DMS53 treated with DMSO at 0.1 percent for 48 hours (cell line): ENCODE results near the gene SCYGR1.
"Not testable (repeated sequence)": the region's sequence is repeated elsewhere in the genome, so short reads cannot be mapped to it uniquely, and the experiment has no call there.

Experiments used
- DNase-seq: peaks from one replicate; lab custom pipeline; 2025; ENCODE audit not compliant: unreplicated experiment; lab: John Stamatoyannopoulos, UW

Gene SCYGR1

DNA sequence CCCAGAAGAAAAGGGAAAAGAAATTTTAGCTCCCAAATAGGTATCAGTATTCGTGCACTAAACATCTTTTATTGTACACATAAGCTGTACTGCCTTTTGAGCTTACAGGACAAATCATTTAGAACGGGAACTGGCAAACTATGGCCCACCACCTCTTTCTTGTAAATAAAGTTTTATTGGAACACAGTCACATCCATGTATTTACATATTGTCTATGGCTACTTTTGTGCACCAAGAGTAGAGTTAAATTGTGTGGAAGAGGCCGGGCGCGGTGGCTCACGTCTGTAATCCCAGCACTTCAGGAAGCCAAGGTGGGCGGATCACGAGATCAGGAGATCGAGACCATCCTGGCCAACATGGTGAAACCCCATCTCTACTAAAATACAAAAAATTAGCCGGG is 14.4 kb downstream of the SCYGR1 start:
- no peak for DNase-seq

DNA sequence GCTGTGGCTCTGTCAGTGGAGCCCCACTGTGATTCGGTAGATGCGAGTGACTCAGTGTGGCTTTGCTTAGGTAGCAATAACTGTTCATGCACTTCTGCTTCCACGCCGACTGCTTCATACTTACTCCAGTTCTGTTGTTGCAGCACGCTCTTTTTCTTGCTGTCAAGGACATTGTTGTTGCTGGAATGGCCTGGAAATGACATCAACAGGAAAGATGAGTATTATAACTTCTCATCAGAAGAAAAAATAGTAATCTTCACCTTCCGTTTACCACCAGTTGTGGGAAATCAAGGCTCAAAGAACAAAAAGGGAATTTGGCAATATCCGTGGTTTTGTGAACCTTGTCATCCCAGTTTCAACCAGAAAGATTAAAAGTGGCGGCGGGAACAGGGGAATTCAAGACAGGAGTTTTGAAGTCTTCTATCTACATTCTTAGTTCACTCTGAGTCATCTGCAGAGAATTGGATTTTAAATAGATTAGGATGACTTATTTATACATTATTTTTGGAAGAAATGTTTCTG is 16.9 kb downstream of the SCYGR1 start:
- no peak for DNase-seq

DNA sequence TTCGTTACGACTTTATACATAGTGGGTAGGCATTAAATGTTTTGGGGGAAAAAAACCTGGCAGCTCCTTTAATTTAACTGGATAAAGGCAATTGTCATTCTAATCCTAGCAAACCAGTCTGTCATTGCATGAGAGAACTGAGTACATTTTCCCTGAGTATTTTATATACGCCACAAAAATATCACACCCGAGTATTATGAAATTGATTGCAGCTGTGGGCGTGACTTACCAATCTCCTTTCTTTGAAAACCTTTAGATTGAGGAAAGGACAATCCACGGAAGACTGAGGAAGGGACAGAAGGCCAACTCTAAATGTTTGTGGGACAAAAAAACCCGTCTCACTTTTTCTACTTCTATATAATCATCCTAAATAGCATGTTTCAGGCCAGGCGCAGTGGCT is 17.7 kb downstream of the SCYGR1 start:
- DNase-seq = no peak

DNA sequence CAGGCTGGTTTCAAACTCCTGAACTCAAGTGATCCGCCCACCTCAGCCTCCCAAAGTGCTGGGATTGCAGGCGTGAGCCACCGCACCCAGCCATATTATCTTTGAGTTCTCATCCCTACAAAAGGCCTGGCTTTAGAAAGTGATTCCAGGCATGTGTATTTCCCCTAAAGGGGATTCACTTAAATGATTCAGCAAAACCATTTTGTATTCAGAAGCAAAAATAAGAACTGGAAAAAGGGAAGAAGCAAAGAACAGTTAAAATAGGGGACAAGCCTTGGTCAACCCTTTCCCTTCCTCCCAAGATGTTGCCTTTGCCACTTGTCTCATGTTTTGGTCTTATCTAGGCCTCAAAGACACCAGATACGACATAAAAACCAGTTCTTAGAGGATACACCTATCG is 19.2 kb downstream of the SCYGR1 start:
- DNase-seq = no peak

DNA sequence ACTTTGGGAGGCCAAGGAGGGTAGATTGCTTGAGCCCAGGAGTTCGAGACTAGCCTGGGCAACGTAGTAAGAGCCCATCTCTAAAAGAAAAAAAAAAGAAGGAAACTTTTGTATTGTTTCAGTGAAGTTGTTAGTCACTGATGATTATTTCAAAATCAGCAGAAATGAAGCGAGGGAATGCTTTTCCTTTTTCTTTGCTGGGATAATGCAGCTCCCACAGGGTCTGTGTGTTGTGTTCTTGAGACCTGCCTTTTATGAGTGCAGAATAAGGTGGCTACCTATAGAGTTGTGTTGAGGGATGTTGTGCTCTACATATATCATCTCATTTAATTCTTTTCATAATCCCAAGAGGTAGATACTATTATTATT is 20.3 kb downstream of the SCYGR1 start:
- no peak for DNase-seq

DNA sequence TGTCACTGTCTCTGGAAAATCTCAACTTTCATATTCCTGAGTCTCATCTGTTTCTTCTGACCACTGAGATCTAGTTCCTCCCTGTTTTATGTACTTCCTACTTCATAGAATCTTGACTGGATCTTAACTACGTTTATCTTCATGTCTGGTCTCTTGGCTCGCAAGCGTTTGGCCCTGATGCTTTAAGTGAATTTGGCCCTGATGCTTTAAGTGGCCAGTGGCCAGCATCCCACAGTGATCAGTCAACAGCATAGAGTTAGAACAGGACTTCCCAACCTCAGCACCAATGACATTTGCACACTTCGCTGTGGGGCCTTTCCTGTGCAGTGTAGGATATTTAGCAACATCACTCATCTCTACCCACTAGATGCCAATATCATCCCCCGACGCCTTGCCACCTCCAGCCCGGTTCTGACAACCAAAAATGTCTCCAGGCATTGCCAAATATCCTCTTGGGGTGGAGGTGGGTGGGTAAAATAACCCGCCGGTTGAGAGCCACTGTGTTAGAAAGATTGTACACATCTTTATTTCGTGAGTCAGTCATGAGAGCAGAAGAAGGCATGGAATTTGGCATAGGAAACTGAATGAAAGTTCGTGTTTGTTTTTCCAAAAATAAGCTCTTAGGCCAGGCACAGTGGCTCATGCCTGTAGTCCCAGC is 20.9 kb downstream of the SCYGR1 start:
- no peak for DNase-seq

DNA sequence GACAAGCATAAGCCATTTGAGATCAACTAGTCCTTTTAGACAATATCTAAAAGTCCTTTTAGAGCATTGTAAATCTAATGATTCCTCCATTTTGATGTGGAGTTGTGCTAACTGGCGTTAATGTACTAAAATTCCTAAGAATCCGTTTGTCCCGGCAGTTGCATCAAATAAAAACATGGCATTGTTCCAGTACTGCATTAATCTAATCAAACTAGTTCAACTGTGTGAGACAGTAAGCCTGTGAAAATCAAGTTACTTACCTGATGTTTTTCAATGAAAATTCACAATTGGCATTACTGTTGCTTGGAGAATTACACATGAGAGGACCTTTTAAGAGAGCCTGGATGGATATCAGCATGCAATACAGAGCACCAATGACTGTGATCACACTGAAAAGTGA is 21.9 kb downstream of the SCYGR1 start:
- DNase-seq = no peak

DNA sequence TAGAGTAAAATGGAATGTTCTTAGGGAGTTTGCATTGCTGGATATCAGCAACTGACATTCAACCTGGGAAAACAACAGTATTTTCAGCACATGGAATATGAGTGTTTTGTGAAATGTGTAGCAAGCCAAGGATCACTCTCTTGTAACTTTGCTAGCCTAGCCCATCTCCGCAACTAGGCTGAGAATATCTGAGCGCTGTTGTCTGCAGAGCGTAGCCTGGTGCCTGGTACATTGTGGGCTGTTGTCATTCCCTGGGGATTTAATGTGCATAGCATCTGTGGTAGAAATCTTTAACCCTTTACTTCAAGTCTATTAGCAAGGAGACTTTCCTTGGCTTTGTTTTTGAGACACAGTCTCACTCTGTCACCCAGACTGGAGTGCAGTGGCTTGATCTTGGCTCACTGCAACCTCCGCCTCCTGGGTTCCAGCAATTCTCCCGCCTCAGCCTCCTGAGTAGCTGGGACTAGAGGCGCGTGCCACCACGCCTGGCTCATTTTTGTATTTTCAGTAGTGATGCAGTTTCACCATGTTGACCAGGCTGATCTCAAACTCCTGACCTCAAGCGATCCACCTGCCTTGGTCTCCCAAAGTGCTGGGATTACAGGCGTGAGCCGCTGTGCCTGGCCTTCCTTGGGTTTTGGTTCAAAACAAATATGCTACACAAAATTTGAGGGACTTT is 23.0 kb downstream of the SCYGR1 start:
- DNase-seq = not testable (repeated sequence)

DNA sequence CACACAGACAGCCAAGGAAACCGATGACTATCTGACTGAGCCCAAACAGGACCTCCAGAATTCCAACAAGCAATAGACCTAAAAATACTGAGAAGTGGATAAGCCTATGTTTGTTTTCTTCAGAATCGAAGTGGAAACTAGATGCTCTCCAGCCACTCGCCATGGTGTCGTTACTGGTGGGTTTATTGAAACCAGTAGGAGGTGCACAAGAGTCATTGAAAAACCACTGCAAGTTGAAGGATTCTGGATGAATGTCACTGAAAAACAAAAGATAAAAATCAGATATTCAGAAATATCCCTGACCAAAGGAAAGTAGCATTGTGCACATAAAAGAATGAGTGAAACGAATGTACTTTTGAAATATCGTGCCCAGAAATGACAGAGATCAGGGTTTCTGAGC is 24.0 kb downstream of the SCYGR1 start:
- DNase-seq = no peak

DNA sequence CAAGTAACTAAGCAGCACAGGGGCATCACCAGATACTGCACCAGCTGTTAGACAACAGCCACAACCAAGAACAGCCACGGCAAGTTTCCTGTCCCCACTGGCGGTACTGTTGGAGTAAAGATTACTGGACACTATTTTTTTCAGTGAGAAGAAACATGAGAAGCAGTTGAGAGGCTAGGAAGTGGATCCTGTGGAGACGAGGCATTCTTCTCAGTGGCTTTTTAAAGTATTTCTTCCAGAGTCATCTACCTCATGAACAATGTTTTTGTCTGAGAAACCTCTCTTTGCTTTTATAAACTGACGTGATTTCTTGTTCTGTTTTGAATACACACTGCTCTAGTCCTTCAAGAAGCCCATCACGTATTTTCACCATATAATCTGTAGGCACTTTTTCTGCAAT is 27.4 kb downstream of the SCYGR1 start:
- DNase-seq = no peak

DNA sequence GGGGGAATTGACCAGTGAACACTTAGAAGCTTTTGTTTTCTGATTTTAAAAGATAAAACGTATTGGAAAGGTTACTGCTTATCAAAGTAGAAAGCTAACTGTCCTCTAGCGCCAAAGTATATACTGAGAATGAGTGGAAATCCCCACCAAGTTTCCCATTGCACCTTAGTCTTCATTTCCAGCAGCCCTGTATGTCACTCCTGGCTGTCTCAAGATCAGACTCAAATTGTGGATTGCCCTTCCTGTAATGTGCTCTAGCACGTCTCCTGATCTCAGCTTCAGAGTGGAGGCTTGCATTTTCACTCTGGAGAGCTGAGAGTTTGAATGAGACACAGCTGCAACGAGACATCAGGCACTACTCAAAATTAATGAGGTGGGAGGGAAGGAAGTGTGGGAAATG is 36.1 kb downstream of the SCYGR1 start:
- DNase-seq = no peak

DNA sequence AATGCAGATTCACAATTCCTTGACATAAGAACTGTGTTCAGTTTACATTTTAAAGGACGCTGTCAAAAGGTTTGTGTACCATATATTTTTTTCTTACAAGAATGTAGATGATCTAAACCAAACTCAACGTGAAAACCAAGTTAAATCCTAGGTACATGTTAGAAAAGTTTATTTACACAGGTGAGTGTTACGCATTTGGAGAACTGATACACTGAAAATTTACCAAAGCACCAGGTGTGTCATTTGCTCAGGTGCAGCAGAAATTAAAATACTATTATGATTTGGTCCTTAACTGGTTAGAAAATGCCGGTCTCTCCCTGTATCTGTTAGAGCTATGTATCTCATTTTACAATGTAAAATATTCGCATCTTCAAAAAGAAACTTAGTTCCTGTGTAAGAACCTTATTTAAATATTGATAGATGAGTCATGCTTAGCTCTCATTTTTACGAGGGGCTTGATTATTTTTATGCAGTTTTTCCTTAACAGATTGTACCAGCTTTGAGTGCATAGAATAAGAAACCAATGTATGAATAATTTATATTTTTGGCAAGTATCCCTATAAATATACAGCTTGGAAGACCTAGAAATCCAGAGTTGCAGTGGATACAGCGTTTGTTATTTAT is 37.6 kb downstream of the SCYGR1 start:
- no peak for DNase-seq

DNA sequence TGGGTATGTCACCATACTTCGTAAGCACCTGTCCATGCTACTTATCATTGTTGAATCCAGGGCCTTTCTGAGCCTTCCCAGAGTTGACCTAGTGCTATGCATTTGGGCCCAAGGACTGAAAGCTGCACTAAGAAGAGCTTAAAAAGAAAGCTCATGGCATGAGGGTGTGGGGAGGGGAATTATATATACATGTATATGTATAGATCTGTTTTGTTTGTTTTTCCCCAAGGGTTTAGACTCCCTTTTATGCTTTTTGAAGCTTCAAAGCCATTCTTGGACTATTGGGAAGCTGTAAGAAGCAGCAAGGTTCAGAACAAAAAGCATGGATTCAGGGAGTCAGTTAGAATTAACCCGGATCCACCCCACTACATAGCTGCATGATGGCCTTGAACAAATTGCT is 39.4 kb downstream of the SCYGR1 start:
- DNase-seq = no peak

DNA sequence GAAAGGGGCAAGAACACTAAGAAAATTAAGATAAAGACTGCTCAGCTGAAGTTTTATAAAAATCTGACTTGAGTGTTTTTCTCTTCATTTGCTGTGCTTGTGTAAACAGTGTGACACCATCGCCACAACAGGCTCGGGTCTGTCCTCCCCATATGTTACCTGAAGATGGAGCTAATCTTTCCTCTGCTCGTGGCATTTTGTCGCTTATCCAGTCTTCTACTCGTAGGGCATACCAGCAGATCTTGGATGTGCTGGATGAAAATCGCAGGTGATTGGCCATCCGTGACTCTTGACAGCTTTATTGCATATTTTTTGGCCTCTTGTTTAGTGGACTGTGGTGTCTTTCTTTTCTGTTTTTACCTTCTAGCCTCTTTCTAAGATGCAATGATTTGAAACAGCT is 40.6 kb downstream of the SCYGR1 start:
- DNase-seq = no peak

DNA sequence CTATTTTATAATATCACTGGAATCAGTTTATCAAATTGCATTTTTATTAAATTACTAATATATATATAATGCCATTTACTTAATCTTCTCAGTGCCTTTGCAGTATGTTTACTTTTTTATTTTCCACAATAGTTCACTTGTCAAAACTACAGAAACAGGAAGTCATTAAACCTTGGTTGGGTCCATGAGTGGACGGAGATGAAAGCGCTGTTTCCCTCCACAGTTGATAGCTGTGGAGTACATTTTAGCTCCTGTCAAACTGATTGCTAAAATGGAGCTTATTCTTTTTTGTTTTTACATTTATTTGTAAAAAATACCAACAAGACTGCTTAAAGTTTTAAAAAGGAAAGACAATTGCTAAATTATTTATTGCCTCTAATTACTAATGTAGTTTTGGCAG is 43.5 kb downstream of the SCYGR1 start:
- no peak for DNase-seq

DNA sequence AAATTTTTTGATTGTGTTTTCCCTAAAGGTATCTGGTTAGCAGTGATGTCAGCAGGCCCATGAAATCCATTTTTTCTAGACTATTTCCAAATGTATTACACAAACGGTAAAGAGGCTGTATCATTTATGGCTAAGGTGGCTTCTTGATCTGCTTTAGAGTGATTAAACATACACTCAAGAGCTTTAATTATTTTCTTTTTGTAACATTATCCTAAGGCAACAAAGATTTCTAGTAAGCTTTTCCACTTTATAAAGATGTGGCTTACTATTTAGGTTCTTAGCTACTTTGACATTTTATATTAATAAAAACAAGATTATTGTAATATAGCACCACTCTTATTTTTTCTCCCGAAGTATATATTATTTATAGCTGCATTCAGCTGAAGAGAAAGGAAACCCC is 46.2 kb downstream of the SCYGR1 start:
- no peak for DNase-seq

DNA sequence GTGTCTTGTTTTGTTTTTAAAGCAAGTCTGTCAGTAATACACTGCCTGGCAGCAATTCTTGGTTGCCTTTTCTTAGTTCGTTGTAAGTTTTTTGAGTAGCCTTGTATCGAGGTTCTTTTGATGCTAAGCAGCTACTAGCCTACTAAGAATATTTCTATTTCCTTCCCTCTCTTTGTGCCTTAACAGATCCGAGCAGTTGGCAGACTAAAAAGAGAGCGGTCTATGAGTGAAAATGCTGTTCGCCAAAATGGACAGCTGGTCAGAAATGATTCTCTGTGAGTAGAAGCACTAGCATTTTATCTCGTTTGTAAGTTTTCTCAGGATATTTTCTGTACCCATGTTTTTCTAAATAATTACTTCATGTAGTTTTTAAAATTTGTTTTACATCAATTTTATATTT is 47.6 kb downstream of the SCYGR1 start:
- DNase-seq = no peak

DNA sequence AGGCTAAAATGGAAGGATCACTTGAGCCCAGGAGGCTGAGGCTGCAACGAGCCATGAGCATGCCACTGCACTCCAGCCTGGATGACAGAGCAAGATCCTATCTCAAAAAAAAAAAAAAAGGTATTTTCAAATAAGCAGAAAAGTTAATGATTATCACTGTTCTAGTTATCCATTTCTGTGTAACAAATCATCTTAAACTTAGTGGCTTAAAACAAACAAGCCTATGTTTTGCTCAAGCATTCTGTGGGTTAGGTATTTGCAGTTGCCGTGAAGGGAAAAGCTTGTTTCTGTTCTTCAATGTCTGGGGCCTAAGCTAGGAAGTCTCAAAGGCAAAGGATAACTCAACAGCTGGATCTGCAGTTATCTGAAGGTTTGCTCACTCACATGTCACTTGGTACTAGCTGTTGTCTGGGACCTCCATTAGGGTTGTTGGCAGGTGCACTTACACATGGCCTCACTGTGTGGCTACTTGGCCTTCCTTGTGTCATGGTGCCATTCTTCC is 48.6 kb downstream of the SCYGR1 start:
- no peak for DNase-seq
